ENCODE data around the gene DERL2. TPM values are rescaled to one million over a fixed set of nuclear protein-coding genes. Genes with fewer than 3 reads are reported as not detected.

The DERL2 gene
- polyA plus RNA-seq, 1 donor from 2014 or later, result 64.4 TPM

DNA sequence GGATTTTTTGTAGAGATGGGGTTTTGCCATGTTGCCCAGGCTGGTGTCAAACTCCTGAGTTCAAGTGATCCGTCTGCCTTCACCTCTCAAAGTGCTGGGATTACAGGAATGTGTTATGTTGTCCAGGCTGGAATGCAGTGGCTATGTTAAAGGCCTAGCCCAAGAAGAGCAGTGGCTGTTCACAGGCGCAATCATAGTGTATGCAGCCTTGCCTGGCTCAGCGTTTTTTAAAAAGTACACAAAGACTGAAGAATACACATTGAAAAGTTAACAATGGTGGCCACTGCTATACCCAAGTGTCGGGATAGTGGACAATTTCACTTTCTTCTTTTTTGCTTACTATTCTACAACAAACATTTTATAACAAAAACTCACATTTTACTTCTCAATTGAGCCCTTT, 7.0 kb downstream of the DERL2 start:
- no peak overlapping the region for H3K9ac ChIP-seq (ENCODE audit: low read length)
- no peaks in the 10 kb centered on the region for H3K27me3 ChIP-seq (ENCODE audit: insufficient read depth, low read depth, low read length)
- H3K79me2 ChIP-seq (replicated peaks; ENCODE audit: insufficient read depth, low read length), result peaks cover 10% of the 10 kb centered on the region
- H3K36me3 ChIP-seq (ENCODE audit: insufficient read depth, low read length), result peaks cover 19% of the 10 kb centered on the region
- no peaks in the 10 kb centered on the region for H4K20me1 ChIP-seq (ENCODE audit: insufficient read depth)
- no peak overlapping the region for H3K27ac ChIP-seq (ENCODE audit: low read length)
- H3K4me3 ChIP-seq (ENCODE audit: low read length), result no peak overlapping the region
- H3K9me2 ChIP-seq (ENCODE audit: insufficient read depth, low read length), result no peaks in the 10 kb centered on the region
- H2AFZ ChIP-seq (ENCODE audit: low read depth, low read length), result no peak overlapping the region
- H3F3A ChIP-seq (ENCODE audit: insufficient read depth, low read length, poor library complexity, severe bottlenecking), result no peaks in the 10 kb centered on the region
- H3K9me3 ChIP-seq (ENCODE audit: low read length), result no peaks in the 10 kb centered on the region
- no peak overlapping the region for H3K4me2 ChIP-seq (ENCODE audit: low read length)
- TF ChIP-seq EP300 (conservative IDR thresholded peaks at IDR 0.05; ENCODE audit: poor library complexity, severe bottlenecking) (no peak), RAD21 (conservative IDR thresholded peaks at IDR 0.05) (no peak), MXI1 (conservative IDR thresholded peaks at IDR 0.05; ENCODE audit: poor library complexity, severe bottlenecking) (no peak)

DNA sequence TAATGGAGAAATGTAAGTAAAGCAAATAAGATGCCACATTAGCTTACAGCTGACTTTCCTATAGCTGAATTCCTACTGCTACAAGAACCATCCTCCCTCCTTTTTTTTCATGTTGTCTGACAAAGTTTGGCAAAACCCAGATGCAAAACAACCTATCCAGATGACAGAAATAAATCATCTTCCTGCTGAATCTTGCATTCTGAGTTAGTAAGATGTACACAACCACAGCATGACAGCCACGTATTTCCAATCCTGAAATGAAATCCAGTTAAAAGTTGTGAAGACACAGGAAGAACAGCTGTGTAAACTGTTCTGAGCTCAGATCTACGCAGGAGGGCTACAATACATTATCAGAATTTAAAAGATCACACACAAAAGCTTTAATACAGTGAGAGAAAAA, 12.1 kb downstream of the DERL2 start:
- no peak overlapping the region for H3K4me3 ChIP-seq (ENCODE audit: low read length)
- H3K9ac ChIP-seq (ENCODE audit: low read length), result no peak overlapping the region
- H3K9me3 ChIP-seq (ENCODE audit: low read length), result no peaks in the 10 kb centered on the region
- no peaks in the 10 kb centered on the region for H3K27me3 ChIP-seq (ENCODE audit: insufficient read depth, low read depth, low read length)
- no peak overlapping the region for H3K4me2 ChIP-seq (ENCODE audit: low read length)
- H3K9me2 ChIP-seq (ENCODE audit: insufficient read depth, low read length), result no peaks in the 10 kb centered on the region
- H3K79me2 ChIP-seq (replicated peaks; ENCODE audit: insufficient read depth, low read length), result no peaks in the 10 kb centered on the region
- H3F3A ChIP-seq (ENCODE audit: insufficient read depth, low read length, poor library complexity, severe bottlenecking), result no peaks in the 10 kb centered on the region
- H4K20me1 ChIP-seq (ENCODE audit: insufficient read depth), result no peaks in the 10 kb centered on the region
- TF ChIP-seq TAF1 (IDR thresholded peaks at IDR 0.05; ENCODE audit: low read depth), result no peak
- no peak for TF ChIP-seq EP300 (conservative IDR thresholded peaks at IDR 0.05; ENCODE audit: poor library complexity, severe bottlenecking)
- no peak for TF ChIP-seq MXI1 (conservative IDR thresholded peaks at IDR 0.05; ENCODE audit: poor library complexity, severe bottlenecking)
- TF ChIP-seq SMC3 (conservative IDR thresholded peaks at IDR 0.05; ENCODE audit: poor library complexity), result no peak
- TF ChIP-seq, protein P1, sequence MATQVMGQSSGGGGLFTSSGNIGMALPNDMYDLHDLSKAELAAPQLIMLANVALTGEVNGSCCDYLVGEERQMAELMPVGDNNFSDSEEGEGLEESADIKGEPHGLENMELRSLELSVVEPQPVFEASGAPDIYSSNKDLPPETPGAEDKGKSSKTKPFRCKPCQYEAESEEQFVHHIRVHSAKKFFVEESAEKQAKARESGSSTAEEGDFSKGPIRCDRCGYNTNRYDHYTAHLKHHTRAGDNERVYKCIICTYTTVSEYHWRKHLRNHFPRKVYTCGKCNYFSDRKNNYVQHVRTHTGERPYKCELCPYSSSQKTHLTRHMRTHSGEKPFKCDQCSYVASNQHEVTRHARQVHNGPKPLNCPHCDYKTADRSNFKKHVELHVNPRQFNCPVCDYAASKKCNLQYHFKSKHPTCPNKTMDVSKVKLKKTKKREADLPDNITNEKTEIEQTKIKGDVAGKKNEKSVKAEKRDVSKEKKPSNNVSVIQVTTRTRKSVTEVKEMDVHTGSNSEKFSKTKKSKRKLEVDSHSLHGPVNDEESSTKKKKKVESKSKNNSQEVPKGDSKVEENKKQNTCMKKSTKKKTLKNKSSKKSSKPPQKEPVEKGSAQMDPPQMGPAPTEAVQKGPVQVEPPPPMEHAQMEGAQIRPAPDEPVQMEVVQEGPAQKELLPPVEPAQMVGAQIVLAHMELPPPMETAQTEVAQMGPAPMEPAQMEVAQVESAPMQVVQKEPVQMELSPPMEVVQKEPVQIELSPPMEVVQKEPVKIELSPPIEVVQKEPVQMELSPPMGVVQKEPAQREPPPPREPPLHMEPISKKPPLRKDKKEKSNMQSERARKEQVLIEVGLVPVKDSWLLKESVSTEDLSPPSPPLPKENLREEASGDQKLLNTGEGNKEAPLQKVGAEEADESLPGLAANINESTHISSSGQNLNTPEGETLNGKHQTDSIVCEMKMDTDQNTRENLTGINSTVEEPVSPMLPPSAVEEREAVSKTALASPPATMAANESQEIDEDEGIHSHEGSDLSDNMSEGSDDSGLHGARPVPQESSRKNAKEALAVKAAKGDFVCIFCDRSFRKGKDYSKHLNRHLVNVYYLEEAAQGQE (IDR thresholded peaks at IDR 0.05; ENCODE audit: borderline replicate concordance), result no peak
- no peak for TF ChIP-seq POLR2AphosphoS5 (IDR thresholded peaks at IDR 0.05)
- no peak for TF ChIP-seq EZH2 (IDR thresholded peaks at IDR 0.05; ENCODE audit: borderline replicate concordance, insufficient read depth, low read length, poor library complexity, severe bottlenecking)
- TF ChIP-seq, protein P2, sequence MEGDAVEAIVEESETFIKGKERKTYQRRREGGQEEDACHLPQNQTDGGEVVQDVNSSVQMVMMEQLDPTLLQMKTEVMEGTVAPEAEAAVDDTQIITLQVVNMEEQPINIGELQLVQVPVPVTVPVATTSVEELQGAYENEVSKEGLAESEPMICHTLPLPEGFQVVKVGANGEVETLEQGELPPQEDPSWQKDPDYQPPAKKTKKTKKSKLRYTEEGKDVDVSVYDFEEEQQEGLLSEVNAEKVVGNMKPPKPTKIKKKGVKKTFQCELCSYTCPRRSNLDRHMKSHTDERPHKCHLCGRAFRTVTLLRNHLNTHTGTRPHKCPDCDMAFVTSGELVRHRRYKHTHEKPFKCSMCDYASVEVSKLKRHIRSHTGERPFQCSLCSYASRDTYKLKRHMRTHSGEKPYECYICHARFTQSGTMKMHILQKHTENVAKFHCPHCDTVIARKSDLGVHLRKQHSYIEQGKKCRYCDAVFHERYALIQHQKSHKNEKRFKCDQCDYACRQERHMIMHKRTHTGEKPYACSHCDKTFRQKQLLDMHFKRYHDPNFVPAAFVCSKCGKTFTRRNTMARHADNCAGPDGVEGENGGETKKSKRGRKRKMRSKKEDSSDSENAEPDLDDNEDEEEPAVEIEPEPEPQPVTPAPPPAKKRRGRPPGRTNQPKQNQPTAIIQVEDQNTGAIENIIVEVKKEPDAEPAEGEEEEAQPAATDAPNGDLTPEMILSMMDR (IDR thresholded peaks at IDR 0.05; ENCODE audit: poor library complexity, severe bottlenecking), result no peak
- no peak overlapping the region for H2AFZ ChIP-seq (ENCODE audit: low read depth, low read length)
- H3K36me3 ChIP-seq (ENCODE audit: insufficient read depth, low read length), result peaks cover 11% of the 10 kb centered on the region
- no peak overlapping the region for H3K27ac ChIP-seq (ENCODE audit: low read length)

DNA sequence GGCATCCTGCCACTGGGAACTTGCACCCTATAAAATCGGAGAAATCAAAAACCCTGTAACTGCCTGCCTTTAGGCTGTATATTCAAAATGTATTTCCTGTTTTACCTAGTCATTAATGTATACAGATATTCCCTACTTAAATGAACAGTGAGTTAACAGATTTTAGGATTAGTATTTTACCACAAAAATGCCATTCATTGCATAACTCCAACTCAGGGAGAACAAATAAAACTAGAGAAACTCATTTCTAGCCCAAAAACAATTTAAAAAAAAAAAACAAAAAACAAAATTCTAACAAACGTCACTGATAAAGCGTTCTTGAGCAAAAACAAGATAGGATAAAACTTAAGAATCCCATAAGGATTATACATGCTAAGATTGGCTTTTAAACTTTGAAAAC, 13.5 kb downstream of the DERL2 start:
- Histone ChIP-seq H3K36me3 (ENCODE audit: insufficient read depth, low read length) (no peaks in the 10 kb centered on the region), H2AFZ (ENCODE audit: low read depth, low read length) (no peak overlapping the region), H4K20me1 (ENCODE audit: insufficient read depth) (no peaks in the 10 kb centered on the region), H3F3A (ENCODE audit: insufficient read depth, low read length, poor library complexity, severe bottlenecking) (peaks cover 5% of the 10 kb centered on the region), H3K9ac (ENCODE audit: low read length) (no peak overlapping the region), H3K9me2 (ENCODE audit: insufficient read depth, low read length) (no peaks in the 10 kb centered on the region), H3K4me2 (ENCODE audit: low read length) (no peak overlapping the region), H3K27me3 (ENCODE audit: insufficient read depth, low read depth, low read length) (no peaks in the 10 kb centered on the region), H3K4me3 (ENCODE audit: low read length) (no peak overlapping the region), H3K9me3 (ENCODE audit: low read length) (no peaks in the 10 kb centered on the region), H3K79me2 (replicated peaks; ENCODE audit: insufficient read depth, low read length) (peaks cover 2% of the 10 kb centered on the region), H3K27ac (ENCODE audit: low read length) (no peak overlapping the region)
- TF ChIP-seq, protein P1 (IDR thresholded peaks at IDR 0.05; ENCODE audit: borderline replicate concordance), result no peak
